ENCODE data around the gene GAREM2.

- TF ChIP-seq GATA2 (CRISPR knock-in tag; IDR thresholded peaks at IDR 0.05) (no peak), JUND (IDR thresholded peaks at IDR 0.05) (no peak), POLR2AphosphoS5 (IDR thresholded peaks at IDR 0.05; ENCODE audit: low read depth, low read length) (no peak), USF2 (IDR thresholded peaks at IDR 0.05; ENCODE audit: borderline replicate concordance, low read depth, low read length) (no peak)
- TF ChIP-seq, protein P1, sequence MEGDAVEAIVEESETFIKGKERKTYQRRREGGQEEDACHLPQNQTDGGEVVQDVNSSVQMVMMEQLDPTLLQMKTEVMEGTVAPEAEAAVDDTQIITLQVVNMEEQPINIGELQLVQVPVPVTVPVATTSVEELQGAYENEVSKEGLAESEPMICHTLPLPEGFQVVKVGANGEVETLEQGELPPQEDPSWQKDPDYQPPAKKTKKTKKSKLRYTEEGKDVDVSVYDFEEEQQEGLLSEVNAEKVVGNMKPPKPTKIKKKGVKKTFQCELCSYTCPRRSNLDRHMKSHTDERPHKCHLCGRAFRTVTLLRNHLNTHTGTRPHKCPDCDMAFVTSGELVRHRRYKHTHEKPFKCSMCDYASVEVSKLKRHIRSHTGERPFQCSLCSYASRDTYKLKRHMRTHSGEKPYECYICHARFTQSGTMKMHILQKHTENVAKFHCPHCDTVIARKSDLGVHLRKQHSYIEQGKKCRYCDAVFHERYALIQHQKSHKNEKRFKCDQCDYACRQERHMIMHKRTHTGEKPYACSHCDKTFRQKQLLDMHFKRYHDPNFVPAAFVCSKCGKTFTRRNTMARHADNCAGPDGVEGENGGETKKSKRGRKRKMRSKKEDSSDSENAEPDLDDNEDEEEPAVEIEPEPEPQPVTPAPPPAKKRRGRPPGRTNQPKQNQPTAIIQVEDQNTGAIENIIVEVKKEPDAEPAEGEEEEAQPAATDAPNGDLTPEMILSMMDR (IDR thresholded peaks at IDR 0.05) = no peak
- TF ChIP-seq, protein P2, sequence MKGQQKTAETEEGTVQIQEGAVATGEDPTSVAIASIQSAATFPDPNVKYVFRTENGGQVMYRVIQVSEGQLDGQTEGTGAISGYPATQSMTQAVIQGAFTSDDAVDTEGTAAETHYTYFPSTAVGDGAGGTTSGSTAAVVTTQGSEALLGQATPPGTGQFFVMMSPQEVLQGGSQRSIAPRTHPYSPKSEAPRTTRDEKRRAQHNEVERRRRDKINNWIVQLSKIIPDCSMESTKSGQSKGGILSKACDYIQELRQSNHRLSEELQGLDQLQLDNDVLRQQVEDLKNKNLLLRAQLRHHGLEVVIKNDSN (IDR thresholded peaks at IDR 0.05; ENCODE audit: borderline replicate concordance, low read depth) = no peak
- TF ChIP-seq, protein P3, sequence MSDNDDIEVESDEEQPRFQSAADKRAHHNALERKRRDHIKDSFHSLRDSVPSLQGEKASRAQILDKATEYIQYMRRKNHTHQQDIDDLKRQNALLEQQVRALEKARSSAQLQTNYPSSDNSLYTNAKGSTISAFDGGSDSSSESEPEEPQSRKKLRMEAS (IDR thresholded peaks at IDR 0.05; ENCODE audit: low read depth) = no peak
These were observed 16.2 kb downstream of the GAREM2 start for GRCh38 chr2:26189123-26189522.
